ENCODE data around the gene MYLK. TPM values are rescaled to one million over a fixed set of nuclear protein-coding genes. Genes with fewer than 3 reads are reported as not detected.

Gene MYLK
- total and polyA plus RNA-seq, 3 experiments from 2014 or later = 0.09 to 0.10 TPM; not detected in 1

DNA sequence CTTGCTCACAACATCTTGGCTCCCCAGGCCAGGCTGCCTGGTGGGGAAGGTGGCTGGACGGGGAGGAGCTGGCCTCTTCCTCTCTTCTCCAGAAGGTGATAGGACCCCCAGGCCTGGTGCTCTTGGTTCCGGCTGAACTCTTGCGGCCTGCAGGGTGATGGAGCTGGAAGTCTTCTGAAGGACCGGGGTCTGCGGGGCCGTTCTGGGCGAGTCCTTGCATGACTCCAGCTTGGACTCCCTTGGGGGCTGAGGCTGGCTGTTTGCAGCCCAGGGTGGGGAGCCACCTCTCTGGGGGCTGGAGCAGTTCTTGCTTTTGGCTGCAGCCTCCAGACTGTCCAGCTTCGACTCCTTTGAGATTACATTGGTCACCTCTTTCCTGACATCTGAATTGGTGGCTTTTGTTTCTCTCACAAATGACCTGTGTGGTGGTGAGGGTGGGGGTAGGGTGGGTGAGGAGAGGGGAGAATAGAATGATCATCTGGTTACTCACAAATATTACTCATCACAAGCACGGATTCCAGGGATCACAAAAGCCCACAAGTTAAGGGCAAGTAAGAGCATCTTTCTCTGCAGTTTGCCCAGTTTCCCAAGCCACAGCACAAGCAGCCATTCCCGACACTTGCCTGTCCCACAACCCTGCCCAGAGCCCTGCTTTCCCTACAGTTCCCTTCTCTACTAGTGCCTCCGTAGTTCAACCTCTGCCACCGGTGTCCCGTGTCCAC lies 150.2 kb downstream of the MYLK start:
- no peak overlapping the region for H3K4me3 Mint-ChIP-seq
- H3K9me3 Mint-ChIP-seq = no peaks in the 10 kb centered on the region
- H3K4me3 ChIP-seq (ENCODE audit: low read length) = no peak overlapping the region
- H3K27me3 Mint-ChIP-seq = peaks cover 16 to 44% of the 10 kb centered on the region in 2 donors
- DNase-seq = no peak
- H3K36me3 Mint-ChIP-seq = no peaks in the 10 kb centered on the region
- H3K27ac ChIP-seq (ENCODE audit: low read depth, low read length) = no peak overlapping the region
- H3K27ac Mint-ChIP-seq = no peak overlapping the region
- H3K27me3 ChIP-seq (ENCODE audit: insufficient read depth, low read length, poor library complexity, severe bottlenecking) = no peaks in the 10 kb centered on the region
- no peaks in the 10 kb centered on the region for H3K4me1 Mint-ChIP-seq
- H3K4me1 ChIP-seq (ENCODE audit: insufficient read depth, low read length) = no peaks in the 10 kb centered on the region
- POLR2A ChIA-PET = no interaction called here
- no peaks in the 10 kb centered on the region for H3K36me3 ChIP-seq (ENCODE audit: insufficient read depth, low read length)
- CTCF ChIA-PET = no interaction called here
- no peaks in the 10 kb centered on the region for H3K9me3 ChIP-seq (ENCODE audit: low read length)

- Mint-ChIP-seq H3K4me3 (no peak overlapping the region), H3K27me3 (peaks cover 19 to 45% of the 10 kb centered on the region in 2 donors), H3K9me3 (no peaks in the 10 kb centered on the region), H3K4me1 (no peaks in the 10 kb centered on the region), H3K27ac (no peak overlapping the region), H3K36me3 (no peaks in the 10 kb centered on the region)
- H3K9me3 ChIP-seq (ENCODE audit: low read length) = no peaks in the 10 kb centered on the region
- H3K4me1 ChIP-seq (ENCODE audit: insufficient read depth, low read length) = no peaks in the 10 kb centered on the region
- CTCF ChIA-PET = no interaction called here
- H3K27ac ChIP-seq (ENCODE audit: low read depth, low read length) = no peak overlapping the region
- H3K36me3 ChIP-seq (ENCODE audit: insufficient read depth, low read length) = no peaks in the 10 kb centered on the region
- POLR2A ChIA-PET = no interaction called here
- H3K4me3 ChIP-seq (ENCODE audit: low read length) = no peak overlapping the region
- no peak for DNase-seq
- H3K27me3 ChIP-seq (ENCODE audit: insufficient read depth, low read length, poor library complexity, severe bottlenecking) = no peaks in the 10 kb centered on the region
These were observed 150.8 kb downstream of the MYLK start for GRCh38 chr3:123733341-123733740.

GRCh38 chr3:123732447-123732846 lies 151.7 kb downstream of the MYLK start:
- Mint-ChIP-seq H3K27ac (no peak overlapping the region), H3K4me3 (no peak overlapping the region), H3K36me3 (no peaks in the 10 kb centered on the region), H3K4me1 (no peaks in the 10 kb centered on the region), H3K9me3 (no peaks in the 10 kb centered on the region), H3K27me3 (peaks cover 22 to 46% of the 10 kb centered on the region in 2 donors)
- ChIA-PET CTCF (no interaction called here), POLR2A (no interaction called here)
- Histone ChIP-seq H3K27ac (ENCODE audit: low read depth, low read length) (no peak overlapping the region), H3K4me3 (ENCODE audit: low read length) (no peak overlapping the region), H3K36me3 (ENCODE audit: insufficient read depth, low read length) (no peaks in the 10 kb centered on the region), H3K27me3 (ENCODE audit: insufficient read depth, low read length, poor library complexity, severe bottlenecking) (no peaks in the 10 kb centered on the region), H3K4me1 (ENCODE audit: insufficient read depth, low read length) (no peaks in the 10 kb centered on the region), H3K9me3 (ENCODE audit: low read length) (no peaks in the 10 kb centered on the region)
- DNase-seq = no peak

- Mint-ChIP-seq H3K4me1 (no peaks in the 10 kb centered on the region), H3K27me3 (peaks cover 20 to 46% of the 10 kb centered on the region in 2 donors), H3K9me3 (no peaks in the 10 kb centered on the region), H3K4me3 (no peak overlapping the region), H3K27ac (no peak overlapping the region), H3K36me3 (no peaks in the 10 kb centered on the region)
- H3K9me3 ChIP-seq (ENCODE audit: low read length) = no peaks in the 10 kb centered on the region
- no peak overlapping the region for H3K27ac ChIP-seq (ENCODE audit: low read depth, low read length)
- DNase-seq = no peak
- H3K36me3 ChIP-seq (ENCODE audit: insufficient read depth, low read length) = no peaks in the 10 kb centered on the region
- no peak overlapping the region for H3K4me3 ChIP-seq (ENCODE audit: low read length)
- no peaks in the 10 kb centered on the region for H3K4me1 ChIP-seq (ENCODE audit: insufficient read depth, low read length)
- H3K27me3 ChIP-seq (ENCODE audit: insufficient read depth, low read length, poor library complexity, severe bottlenecking) = no peaks in the 10 kb centered on the region
- ChIA-PET POLR2A (no interaction called here), CTCF (no interaction called here)
These were observed 153.3 kb downstream of the MYLK start for GRCh38 chr3:123730829-123731228.

GRCh38 chr3:123728991-123729390 lies 155.1 kb downstream of the MYLK start:
- H3K27ac ChIP-seq (ENCODE audit: low read depth, low read length) = no peak overlapping the region
- no peaks in the 10 kb centered on the region for H3K9me3 Mint-ChIP-seq
- H3K27me3 Mint-ChIP-seq = peaks cover 22 to 42% of the 10 kb centered on the region in 2 donors
- H3K27ac Mint-ChIP-seq = no peak overlapping the region
- no peak for DNase-seq
- no peaks in the 10 kb centered on the region for H3K36me3 Mint-ChIP-seq
- H3K4me3 Mint-ChIP-seq = no peak overlapping the region
- no peaks in the 10 kb centered on the region for H3K9me3 ChIP-seq (ENCODE audit: low read length)
- no peak overlapping the region for H3K4me3 ChIP-seq (ENCODE audit: low read length)
- H3K36me3 ChIP-seq (ENCODE audit: insufficient read depth, low read length) = no peaks in the 10 kb centered on the region
- ChIA-PET POLR2A (no interaction called here), CTCF (no interaction called here)
- no peaks in the 10 kb centered on the region for H3K4me1 Mint-ChIP-seq
- H3K4me1 ChIP-seq (ENCODE audit: insufficient read depth, low read length) = no peaks in the 10 kb centered on the region
- no peaks in the 10 kb centered on the region for H3K27me3 ChIP-seq (ENCODE audit: insufficient read depth, low read length, poor library complexity, severe bottlenecking)

DNA sequence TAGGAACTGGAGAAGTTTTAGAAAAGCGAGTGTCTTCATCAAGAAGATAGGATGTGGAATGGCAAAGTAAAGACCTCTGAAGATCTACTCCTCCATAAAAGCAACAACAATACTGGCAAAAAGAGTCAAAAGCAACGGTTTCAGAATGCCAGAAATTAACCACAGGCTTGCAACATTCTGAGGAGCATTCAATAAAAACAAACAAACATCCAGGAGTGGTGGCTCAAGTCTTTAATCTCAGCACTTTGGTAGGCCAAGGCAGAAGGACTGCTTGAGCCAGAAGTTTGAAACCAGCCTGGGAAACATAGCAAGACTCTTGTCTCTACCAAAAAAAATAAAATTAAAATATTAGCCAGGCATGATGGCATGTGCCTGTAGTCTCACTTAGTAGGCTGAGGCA lies 156.1 kb downstream of the MYLK start:
- ChIA-PET CTCF (no interaction called here), POLR2A (no interaction called here)
- peaks cover 27 to 39% of the 10 kb centered on the region in 2 donors for H3K27me3 Mint-ChIP-seq

DNA sequence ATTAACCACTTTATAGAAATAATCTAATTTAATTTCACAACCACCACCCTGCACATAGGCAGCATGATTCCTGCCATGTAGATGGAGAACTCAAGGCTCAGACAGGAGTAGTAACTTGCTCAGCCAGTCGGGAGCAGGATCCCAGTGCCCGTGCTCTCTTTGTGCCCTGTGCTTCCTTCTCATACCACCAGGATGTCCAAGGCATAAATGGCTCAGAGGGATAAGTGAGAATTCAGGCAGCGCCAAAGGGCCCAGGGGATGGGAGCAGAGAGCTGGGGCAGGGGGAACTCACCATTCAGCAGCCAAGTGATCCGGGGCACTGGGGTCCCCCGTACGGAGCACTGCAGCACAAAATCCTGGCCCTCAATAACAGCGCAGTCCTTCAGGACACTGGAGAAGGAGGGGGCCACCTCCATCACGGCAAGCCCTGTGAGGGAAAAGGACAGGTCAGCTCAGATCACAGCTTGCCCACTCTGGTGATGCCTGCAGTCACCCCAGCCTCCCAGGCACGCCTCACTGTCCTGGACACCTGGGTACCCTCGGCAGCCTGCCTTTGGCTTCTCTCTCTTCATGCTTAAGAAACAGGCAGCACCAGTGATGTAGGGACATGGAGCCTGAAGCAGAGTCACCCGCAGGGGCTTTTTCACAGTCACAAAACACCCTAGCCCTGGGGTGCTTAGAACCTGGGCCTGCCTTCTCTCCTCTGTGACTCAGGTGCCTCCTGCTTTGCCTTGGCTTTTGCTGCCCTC lies 158.3 kb downstream of the MYLK start:
- Histone ChIP-seq H3K4me3 (ENCODE audit: low read length) (no peak overlapping the region), H3K9me3 (ENCODE audit: low read length) (no peaks in the 10 kb centered on the region), H3K36me3 (ENCODE audit: insufficient read depth, low read length) (no peaks in the 10 kb centered on the region), H3K27ac (ENCODE audit: low read depth, low read length) (no peak overlapping the region), H3K27me3 (ENCODE audit: insufficient read depth, low read length, poor library complexity, severe bottlenecking) (no peaks in the 10 kb centered on the region), H3K4me1 (ENCODE audit: insufficient read depth, low read length) (no peaks in the 10 kb centered on the region)
- Mint-ChIP-seq H3K27me3 (peaks cover 21 to 39% of the 10 kb centered on the region in 2 donors), H3K4me3 (no peak overlapping the region), H3K4me1 (peaks cover 0 to 5% (median 0%) of the 10 kb centered on the region in 3 donors), H3K27ac (peak overlapping the region in 1 of 8 donors; percentile 1), H3K9me3 (no peaks in the 10 kb centered on the region), H3K36me3 (no peaks in the 10 kb centered on the region)
- no peak for DNase-seq
- CTCF ChIA-PET = no interaction called here
- POLR2A ChIA-PET = no interaction called here

More for the DNA sequence above, 156.1 kb downstream of the MYLK start:
- H3K27ac ChIP-seq (ENCODE audit: low read depth, low read length) = no peak overlapping the region
- H3K36me3 ChIP-seq (ENCODE audit: insufficient read depth, low read length) = no peaks in the 10 kb centered on the region
- Mint-ChIP-seq H3K9me3 (no peaks in the 10 kb centered on the region), H3K4me1 (peaks cover 0 to 5% (median 0%) of the 10 kb centered on the region in 3 donors), H3K36me3 (no peaks in the 10 kb centered on the region), H3K4me3 (no peak overlapping the region), H3K27ac (no peak overlapping the region)
- H3K27me3 ChIP-seq (ENCODE audit: insufficient read depth, low read length, poor library complexity, severe bottlenecking) = no peaks in the 10 kb centered on the region
- DNase-seq = no peak
- no peak overlapping the region for H3K4me3 ChIP-seq (ENCODE audit: low read length)
- no peaks in the 10 kb centered on the region for H3K4me1 ChIP-seq (ENCODE audit: insufficient read depth, low read length)
- H3K9me3 ChIP-seq (ENCODE audit: low read length) = no peaks in the 10 kb centered on the region

DNA sequence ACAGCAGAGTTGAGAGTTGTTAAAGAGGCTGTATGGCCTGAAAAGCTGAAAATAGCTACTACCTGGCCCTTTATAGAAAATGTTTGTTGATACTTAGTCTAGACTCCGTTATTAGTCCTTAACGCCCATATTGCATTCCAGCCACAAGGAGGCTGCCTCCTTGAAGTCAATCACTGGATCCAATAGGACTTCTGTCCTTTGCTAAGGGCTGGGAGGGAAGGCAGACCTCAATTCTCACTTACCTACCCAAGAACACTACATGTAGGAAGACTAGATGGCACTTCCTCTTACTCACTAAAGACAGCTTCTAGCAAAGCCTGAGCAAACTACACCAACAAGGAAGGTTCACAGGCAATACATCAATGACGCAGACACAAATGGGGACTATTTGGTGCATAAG lies 159.8 kb downstream of the MYLK start:
- no peaks in the 10 kb centered on the region for H3K9me3 Mint-ChIP-seq
- CTCF ChIA-PET = interaction anchor here (0.9 to 1.8 kb wide), 5 partner anchors 9 to 399 kb away, joined by 3 to 7 read pairs (median 3); no protein-coding TSS in a partner anchor

More for the DNA sequence above, 159.8 kb downstream of the MYLK start:
- Histone ChIP-seq H3K27ac (ENCODE audit: low read depth, low read length) (no peak overlapping the region), H3K27me3 (ENCODE audit: insufficient read depth, low read length, poor library complexity, severe bottlenecking) (no peaks in the 10 kb centered on the region), H3K9me3 (ENCODE audit: low read length) (no peaks in the 10 kb centered on the region), H3K36me3 (ENCODE audit: insufficient read depth, low read length) (no peaks in the 10 kb centered on the region), H3K4me1 (ENCODE audit: insufficient read depth, low read length) (no peaks in the 10 kb centered on the region), H3K4me3 (ENCODE audit: low read length) (no peak overlapping the region)
- H3K36me3 Mint-ChIP-seq = no peaks in the 10 kb centered on the region
- no peak overlapping the region for H3K27ac Mint-ChIP-seq
- H3K4me3 Mint-ChIP-seq = no peak overlapping the region
- DNase-seq = no peak
- POLR2A ChIA-PET = no interaction called here
- H3K27me3 Mint-ChIP-seq = peaks cover 21 to 31% of the 10 kb centered on the region in 2 donors
- H3K4me1 Mint-ChIP-seq = peaks cover 0 to 5% (median 0%) of the 10 kb centered on the region in 3 donors
